Hepatocyte (in vitro differentiated cells): ENCODE measurements around the gene AKT2.

Experiments
- CTCF ChIP-seq: fragments of 200-600 bp; sonication (generic); IDR thresholded peaks from 2 replicates; pipeline ENCODE4 v1.5.1; 2016; ENCODE audit warnings: antibody characterized with exemption, mild to moderate bottlenecking; ENCODE audit not compliant: poor library complexity
- EZH2 ChIP-seq: fragments of 200-600 bp; sonication (generic); IDR thresholded peaks from 2 replicates; pipeline ENCODE4 v1.6.1; 2016; ENCODE audit warnings: antibody characterized with exemption, mild to moderate bottlenecking, borderline replicate concordance

GRCh38 chr19:40266119-40266518 is 19.0 kb downstream of the AKT2 start:
- no peak for TF ChIP-seq CTCF
- no peak for TF ChIP-seq EZH2
